HG03469 (cell line): ENCODE measurements around the gene LRRC7.
"Not testable (repeated sequence)": the region's sequence is repeated elsewhere in the genome, so short reads cannot be mapped to it uniquely, and the experiment has no call there.

Source experiments
- ATAC-seq: cut with Tn5 transposase; IDR thresholded peaks from one replicate; pipeline ENCODE4 v1.9.1; 2021; ENCODE audit warnings: mild to moderate bottlenecking, moderate library complexity, moderate number of reproducible peaks; ENCODE audit not compliant: unreplicated experiment

The LRRC7 gene

DNA sequence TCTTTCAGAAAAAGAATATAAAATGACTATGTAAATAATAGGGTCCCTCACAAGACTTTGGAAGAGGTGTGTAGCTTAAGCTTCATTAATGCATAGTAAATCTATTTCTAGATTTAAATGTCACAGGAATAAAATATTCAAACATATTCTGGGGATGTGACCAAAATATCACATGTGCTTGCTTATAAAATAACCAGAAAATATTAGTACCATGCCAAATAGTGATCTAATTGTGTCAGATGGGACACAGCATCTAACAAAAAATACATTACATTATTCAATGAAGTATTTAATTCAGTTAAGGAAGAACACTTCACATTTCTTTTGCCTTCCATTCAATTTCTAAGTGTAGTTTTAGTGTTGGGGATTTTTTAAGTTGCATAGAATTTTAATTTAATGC lies 458.1 kb downstream of the LRRC7 start:
- ATAC-seq: no peak

GRCh38 chr1:70033266-70033873 lies 465.6 kb downstream of the LRRC7 start:
- peak; percentile 58 for ATAC-seq

GRCh38 chr1:70033936-70034335 lies 466.2 kb downstream of the LRRC7 start:
- no peak for ATAC-seq

DNA sequence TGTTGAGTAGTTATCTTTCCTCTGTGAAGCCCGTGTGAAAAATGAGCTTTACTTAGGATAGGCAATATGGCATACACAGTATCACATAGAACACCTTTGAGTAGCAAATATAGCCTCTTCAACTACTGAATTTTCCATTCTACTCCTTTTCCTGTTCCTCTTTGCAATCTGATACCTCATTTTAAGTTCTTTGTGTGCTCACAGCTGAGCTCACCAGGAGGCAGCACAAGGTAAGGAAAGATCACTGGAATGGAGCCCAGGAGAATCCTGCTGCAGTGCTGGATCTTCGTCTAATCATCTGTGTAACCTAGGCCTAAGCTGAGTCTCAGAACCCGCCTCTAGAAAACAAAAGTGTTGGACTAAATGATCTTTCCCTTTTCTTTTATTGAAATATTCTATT lies 466.7 kb downstream of the LRRC7 start:
- no peak for ATAC-seq

- no peak for ATAC-seq
Observed at GRCh38 chr1:70038025-70038424, 470.3 kb downstream of the LRRC7 start.

GRCh38 chr1:70039485-70039884 lies 471.8 kb downstream of the LRRC7 start:
- no peak for ATAC-seq

- ATAC-seq: no peak
Observed at GRCh38 chr1:70041317-70042045, 473.8 kb downstream of the LRRC7 start.

- ATAC-seq: peak; percentile 42
Observed at GRCh38 chr1:70042090-70042731, 474.5 kb downstream of the LRRC7 start.

DNA sequence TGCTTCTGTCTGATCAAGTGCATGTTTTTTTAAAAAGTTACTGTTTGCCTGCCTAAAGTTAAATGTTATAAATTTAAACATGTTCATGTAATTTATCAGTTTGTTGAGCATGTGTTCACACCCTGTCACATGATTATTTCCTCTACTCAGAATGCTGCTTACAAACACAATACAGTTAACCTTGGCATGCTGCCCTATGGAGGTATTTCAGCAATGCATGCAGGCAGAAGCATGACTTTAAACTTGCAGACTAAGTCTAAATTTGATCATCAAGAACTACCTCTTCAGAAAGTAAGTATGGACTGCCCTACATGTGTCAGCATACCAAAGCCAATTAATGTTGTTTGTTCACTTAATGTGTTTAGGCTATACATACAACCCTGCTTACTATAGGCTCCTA lies 476.1 kb downstream of the LRRC7 start:
- ATAC-seq: no peak

- no peak for ATAC-seq
Observed at GRCh38 chr1:70044832-70045231, 477.1 kb downstream of the LRRC7 start.

GRCh38 chr1:70045581-70045980 lies 477.9 kb downstream of the LRRC7 start:
- not testable (repeated sequence) for ATAC-seq

GRCh38 chr1:70048336-70049094 lies 480.8 kb downstream of the LRRC7 start:
- ATAC-seq: no peak

DNA sequence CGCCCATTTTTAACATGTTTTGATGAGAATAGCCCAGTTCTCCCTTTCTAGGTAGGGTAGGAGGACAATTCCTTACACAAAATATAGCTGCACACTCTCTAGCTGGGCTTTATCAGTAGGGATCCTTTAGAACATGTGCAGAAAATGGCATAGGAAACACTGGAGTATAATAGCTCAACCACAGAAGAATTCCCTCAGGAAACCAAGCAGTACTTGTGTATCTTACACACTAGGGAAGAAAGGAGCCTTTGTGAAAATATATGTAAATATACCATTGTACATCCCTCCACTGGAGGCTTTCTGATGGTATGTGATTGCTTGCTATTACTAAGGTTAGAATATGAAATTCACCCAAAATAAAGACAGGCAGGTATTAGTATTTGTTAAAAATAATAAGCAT lies 484.2 kb downstream of the LRRC7 start:
- ATAC-seq: no peak

- no peak for ATAC-seq
Observed at GRCh38 chr1:70057500-70057899, 489.8 kb downstream of the LRRC7 start.

GRCh38 chr1:70061231-70061630 lies 493.5 kb downstream of the LRRC7 start:
- no peak for ATAC-seq

DNA sequence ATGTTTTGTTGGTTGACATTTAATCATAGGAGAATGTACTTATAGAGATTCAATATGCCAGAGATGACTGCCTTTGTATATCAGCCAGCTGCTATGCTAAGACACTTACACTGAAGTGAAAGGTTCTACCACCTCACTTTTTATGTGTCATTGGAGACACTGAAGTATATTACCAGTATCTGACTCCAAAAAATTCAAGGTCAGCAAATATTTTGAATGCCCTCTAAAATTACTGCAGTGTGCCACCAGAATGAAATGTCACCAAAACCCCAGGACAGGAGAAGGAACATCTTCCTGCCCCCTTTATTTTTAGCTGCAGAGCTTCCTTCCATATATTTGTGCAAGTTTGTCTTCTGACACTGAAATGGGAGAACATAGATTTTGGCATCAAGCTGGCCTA lies 496.1 kb downstream of the LRRC7 start:
- ATAC-seq: no peak

DNA sequence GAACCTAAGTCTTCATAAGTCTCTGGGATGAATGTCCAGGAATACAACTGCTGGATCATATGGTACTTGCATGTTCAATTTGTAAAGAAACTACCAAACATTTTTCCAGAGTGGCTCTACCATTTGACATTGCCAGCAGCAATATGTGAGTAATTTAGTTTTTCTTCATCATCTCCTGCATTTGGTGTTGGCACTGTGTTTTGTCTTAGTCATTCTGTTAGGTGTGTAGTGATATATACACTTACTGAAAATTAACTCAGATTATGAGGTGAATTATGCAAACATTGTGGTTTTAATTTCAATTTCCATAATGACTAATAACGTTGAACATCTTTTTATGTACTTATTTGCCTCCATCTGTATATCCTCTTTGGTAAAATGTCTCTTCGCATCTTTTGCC lies 499.0 kb downstream of the LRRC7 start:
- ATAC-seq: no peak

- ATAC-seq: no peak
Observed at GRCh38 chr1:70071601-70072000, 503.9 kb downstream of the LRRC7 start.

- no peak for ATAC-seq
Observed at GRCh38 chr1:70072231-70072751, 504.6 kb downstream of the LRRC7 start.

DNA sequence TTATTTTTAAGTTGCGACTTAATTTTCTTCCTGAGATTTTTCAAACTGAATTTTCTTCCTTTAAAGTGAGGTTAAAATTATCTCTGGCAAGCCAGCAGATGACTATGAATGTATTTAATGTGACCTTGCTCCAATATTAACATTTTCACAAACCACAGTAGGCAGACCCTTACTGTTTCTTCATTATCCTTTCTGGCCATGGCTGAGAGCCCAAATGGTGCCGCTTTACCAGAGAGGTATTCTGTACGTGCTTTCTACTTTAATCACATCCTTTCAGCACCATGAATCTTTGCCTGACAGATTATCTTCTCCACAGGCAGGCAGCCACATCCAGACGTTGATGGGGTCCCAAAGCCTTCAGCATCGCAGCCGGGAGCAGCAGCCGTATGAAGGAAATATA lies 508.0 kb downstream of the LRRC7 start:
- ATAC-seq: no peak

- ATAC-seq: no peak
Observed at GRCh38 chr1:70077066-70077465, 509.3 kb downstream of the LRRC7 start.
